ENCODE data around the gene MAGEL2. TPM values are rescaled to one million over a fixed set of nuclear protein-coding genes. Genes with fewer than 3 reads are reported as not detected.
"Not testable (repeated sequence)": the region's sequence is repeated elsewhere in the genome, so short reads cannot be mapped to it uniquely, and the experiment has no call there.

Gene MAGEL2
- polyA plus RNA-seq, 1 of the 3 experiments (the other 2 are of a cell fraction), result 0.03 TPM

GRCh38 chr15:23599053-23599452 lies 48.6 kb downstream of the MAGEL2 start:
- Histone ChIP-seq H3K4me1 (ENCODE audit: control insufficient read depth in 1 of 2, insufficient read depth in 2 of 2, low read depth in 1 of 2, low read length in 1 of 2) (no peaks in the 10 kb centered on the region), H3K27ac (ENCODE audit: low read depth in 2 of 2, low read length in 1 of 2) (no peak overlapping the region), H3K9me3 (no peaks in the 10 kb centered on the region), H2AFZ (ENCODE audit: low read depth) (no peak overlapping the region), H3K79me2 (ENCODE audit: insufficient read depth) (no peaks in the 10 kb centered on the region), H3K4me2 (no peak overlapping the region), H3K9ac (no peak overlapping the region), H4K20me1 (ENCODE audit: insufficient read depth) (no peaks in the 10 kb centered on the region), H3K36me3 (replicated peaks in 1 of 2; ENCODE audit: control insufficient read depth in 1 of 2, insufficient read depth in 2 of 2, low read length in 1 of 2) (no peaks in the 10 kb centered on the region), H3K9me2 (no peaks in the 10 kb centered on the region), H3K27me3 (ENCODE audit: insufficient read depth) (no peaks in the 10 kb centered on the region), H3F3A (replicated peaks; ENCODE audit: insufficient read depth) (no peaks in the 10 kb centered on the region), H3K4me3 (ENCODE audit: low read depth in 2 of 2, low read length in 1 of 2) (no peak overlapping the region)
- 45% methylated on average over 1 of the region's 1 CpG for WGBS (ENCODE audit: low lambda C conversion rate)
- POLR2A ChIA-PET, result no interaction called here
- CTCF ChIA-PET, result no interaction called here
- no peak for DNase-seq
- TF ChIP-seq MAX (IDR thresholded peaks at IDR 0.05; ENCODE audit: low read depth) (no peak), MXI1 (IDR thresholded peaks at IDR 0.05; ENCODE audit: low read depth, low read length) (no peak), USF2 (IDR thresholded peaks at IDR 0.05; ENCODE audit: borderline replicate concordance, low read depth, low read length) (no peak), JUND (IDR thresholded peaks at IDR 0.05) (no peak), NFIC (IDR thresholded peaks at IDR 0.05; ENCODE audit: borderline replicate concordance) (no peak), FOXM1 (IDR thresholded peaks at IDR 0.05; ENCODE audit: low read depth) (no peak), EP300 (IDR thresholded peaks at IDR 0.05; ENCODE audit: borderline replicate concordance in 1 of 2, low read depth in 1 of 2, low read length in 1 of 2) (no peak), RFX5 (IDR thresholded peaks at IDR 0.05; ENCODE audit: low read length) (no peak), RCOR1 (IDR thresholded peaks at IDR 0.05; ENCODE audit: low read length) (no peak), FOXJ3 (CRISPR knock-in tag; IDR thresholded peaks at IDR 0.05) (no peak)

- H4K20me1 ChIP-seq (ENCODE audit: insufficient read depth); H3K36me3 ChIP-seq (replicated peaks in 1 of 2; ENCODE audit: control insufficient read depth in 1 of 2, insufficient read depth in 2 of 2, low read length in 1 of 2); H3K9me2 ChIP-seq; H3K79me2 ChIP-seq (ENCODE audit: insufficient read depth); H3K27me3 ChIP-seq (ENCODE audit: insufficient read depth); H3K4me1 ChIP-seq (ENCODE audit: control insufficient read depth in 1 of 2, insufficient read depth in 2 of 2, low read depth in 1 of 2, low read length in 1 of 2); H3K9ac ChIP-seq; H3K4me2 ChIP-seq; H3F3A ChIP-seq (replicated peaks; ENCODE audit: insufficient read depth); H3K9me3 ChIP-seq; H3K4me3 ChIP-seq (ENCODE audit: low read depth in 2 of 2, low read length in 1 of 2); DNase-seq; H3K27ac ChIP-seq (ENCODE audit: low read depth in 2 of 2, low read length in 1 of 2); H2AFZ ChIP-seq (ENCODE audit: low read depth); POLR2A ChIA-PET; CTCF ChIA-PET: not testable (repeated sequence)
- 70% methylated on average over 11 of the region's 14 CpGs for WGBS (ENCODE audit: low lambda C conversion rate)
These were observed 50.4 kb downstream of the MAGEL2 start for GRCh38 chr15:23597278-23597677.

GRCh38 chr15:23596736-23597135 lies 50.9 kb downstream of the MAGEL2 start:
- WGBS (ENCODE audit: low lambda C conversion rate), result 68% methylated on average over 5 of the region's 5 CpGs
- H3K4me3 ChIP-seq (ENCODE audit: low read depth in 2 of 2, low read length in 1 of 2), result no peak overlapping the region
- ChIA-PET POLR2A (no interaction called here), CTCF (interaction anchor here (1.0 kb wide), 1 partner anchor 262 kb away, joined by 3 read pairs; no protein-coding TSS in a partner anchor)
- DNase-seq, result no peak
- H3K4me2 ChIP-seq, result no peak overlapping the region
- H3K4me1 ChIP-seq (ENCODE audit: control insufficient read depth in 1 of 2, insufficient read depth in 2 of 2, low read depth in 1 of 2, low read length in 1 of 2), result no peaks in the 10 kb centered on the region
- no peaks in the 10 kb centered on the region for H3K79me2 ChIP-seq (ENCODE audit: insufficient read depth)
- H3F3A ChIP-seq (replicated peaks; ENCODE audit: insufficient read depth), result no peaks in the 10 kb centered on the region
- no peak overlapping the region for H2AFZ ChIP-seq (ENCODE audit: low read depth)
- no peaks in the 10 kb centered on the region for H3K27me3 ChIP-seq (ENCODE audit: insufficient read depth)
- H3K9ac ChIP-seq, result no peak overlapping the region
- H3K36me3 ChIP-seq (replicated peaks in 1 of 2; ENCODE audit: control insufficient read depth in 1 of 2, insufficient read depth in 2 of 2, low read length in 1 of 2), result no peaks in the 10 kb centered on the region
- H3K9me3 ChIP-seq, result no peaks in the 10 kb centered on the region
- no peaks in the 10 kb centered on the region for H3K9me2 ChIP-seq
- H3K27ac ChIP-seq (ENCODE audit: low read depth in 2 of 2, low read length in 1 of 2), result no peak overlapping the region
- no peaks in the 10 kb centered on the region for H4K20me1 ChIP-seq (ENCODE audit: insufficient read depth)
- no peak for TF ChIP-seq MEF2A (IDR thresholded peaks at IDR 0.05; ENCODE audit: borderline replicate concordance, low read depth)
- no peak for TF ChIP-seq FOSL2 (IDR thresholded peaks at IDR 0.05; ENCODE audit: borderline replicate concordance, low read depth)
- TF ChIP-seq, protein P1, sequence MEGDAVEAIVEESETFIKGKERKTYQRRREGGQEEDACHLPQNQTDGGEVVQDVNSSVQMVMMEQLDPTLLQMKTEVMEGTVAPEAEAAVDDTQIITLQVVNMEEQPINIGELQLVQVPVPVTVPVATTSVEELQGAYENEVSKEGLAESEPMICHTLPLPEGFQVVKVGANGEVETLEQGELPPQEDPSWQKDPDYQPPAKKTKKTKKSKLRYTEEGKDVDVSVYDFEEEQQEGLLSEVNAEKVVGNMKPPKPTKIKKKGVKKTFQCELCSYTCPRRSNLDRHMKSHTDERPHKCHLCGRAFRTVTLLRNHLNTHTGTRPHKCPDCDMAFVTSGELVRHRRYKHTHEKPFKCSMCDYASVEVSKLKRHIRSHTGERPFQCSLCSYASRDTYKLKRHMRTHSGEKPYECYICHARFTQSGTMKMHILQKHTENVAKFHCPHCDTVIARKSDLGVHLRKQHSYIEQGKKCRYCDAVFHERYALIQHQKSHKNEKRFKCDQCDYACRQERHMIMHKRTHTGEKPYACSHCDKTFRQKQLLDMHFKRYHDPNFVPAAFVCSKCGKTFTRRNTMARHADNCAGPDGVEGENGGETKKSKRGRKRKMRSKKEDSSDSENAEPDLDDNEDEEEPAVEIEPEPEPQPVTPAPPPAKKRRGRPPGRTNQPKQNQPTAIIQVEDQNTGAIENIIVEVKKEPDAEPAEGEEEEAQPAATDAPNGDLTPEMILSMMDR (IDR thresholded peaks at IDR 0.05), result no peak
- TF ChIP-seq RXRA (IDR thresholded peaks at IDR 0.05; ENCODE audit: borderline replicate concordance, low read depth), result no peak
- no peak for TF ChIP-seq CHD2 (IDR thresholded peaks at IDR 0.05; ENCODE audit: low read length, partially characterized antibody)
- no peak for TF ChIP-seq TCF12 (IDR thresholded peaks at IDR 0.05)
- no peak for TF ChIP-seq RCOR1 (IDR thresholded peaks at IDR 0.05; ENCODE audit: low read length)
- no peak for TF ChIP-seq POLR2AphosphoS5 (IDR thresholded peaks at IDR 0.05; ENCODE audit: low read depth, low read length)
- no peak for TF ChIP-seq NRF1 (IDR thresholded peaks at IDR 0.05; ENCODE audit: low read depth, low read length)
- TF ChIP-seq MXI1 (IDR thresholded peaks at IDR 0.05; ENCODE audit: low read depth, low read length), result no peak
- TF ChIP-seq, protein P2, sequence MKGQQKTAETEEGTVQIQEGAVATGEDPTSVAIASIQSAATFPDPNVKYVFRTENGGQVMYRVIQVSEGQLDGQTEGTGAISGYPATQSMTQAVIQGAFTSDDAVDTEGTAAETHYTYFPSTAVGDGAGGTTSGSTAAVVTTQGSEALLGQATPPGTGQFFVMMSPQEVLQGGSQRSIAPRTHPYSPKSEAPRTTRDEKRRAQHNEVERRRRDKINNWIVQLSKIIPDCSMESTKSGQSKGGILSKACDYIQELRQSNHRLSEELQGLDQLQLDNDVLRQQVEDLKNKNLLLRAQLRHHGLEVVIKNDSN (IDR thresholded peaks at IDR 0.05; ENCODE audit: borderline replicate concordance, low read depth), result no peak
- TF ChIP-seq, protein P3, sequence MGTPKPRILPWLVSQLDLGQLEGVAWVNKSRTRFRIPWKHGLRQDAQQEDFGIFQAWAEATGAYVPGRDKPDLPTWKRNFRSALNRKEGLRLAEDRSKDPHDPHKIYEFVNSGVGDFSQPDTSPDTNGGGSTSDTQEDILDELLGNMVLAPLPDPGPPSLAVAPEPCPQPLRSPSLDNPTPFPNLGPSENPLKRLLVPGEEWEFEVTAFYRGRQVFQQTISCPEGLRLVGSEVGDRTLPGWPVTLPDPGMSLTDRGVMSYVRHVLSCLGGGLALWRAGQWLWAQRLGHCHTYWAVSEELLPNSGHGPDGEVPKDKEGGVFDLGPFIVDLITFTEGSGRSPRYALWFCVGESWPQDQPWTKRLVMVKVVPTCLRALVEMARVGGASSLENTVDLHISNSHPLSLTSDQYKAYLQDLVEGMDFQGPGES (IDR thresholded peaks at IDR 0.05; ENCODE audit: low read depth, low read length), result no peak
